IMR-90 (cell line): ENCODE measurements around the gene PTCD1. TPM values are rescaled to one million over a fixed set of nuclear protein-coding genes. Genes with fewer than 3 reads are reported as not detected.

Experiments used
- ATAC-seq: fragments of 200-7000 bp; cut with Tn5 transposase; 2 replicates; pipeline ENCODE4 v1.9.1; 2020; ENCODE audit warnings: low read depth, mild to moderate bottlenecking, moderate library complexity
- BruUV-seq: library from RNA; stranded (reverse); fragments of 400-500 nt; replicated peaks from 2 replicates; lab custom pipeline; 2021; lab: Mats Ljungman, UMichigan
- CTCF ChIA-PET: fragments of 300-600 bp; formaldehyde crosslinking; extraction: SDS; loops from one replicate; lab custom pipeline; 2021; ENCODE audit warnings: antibody characterized with exemption; lab: Yijun Ruan, JAX
- POLR2A ChIA-PET: fragments of 300-600 bp; sonication (Branson Sonifier 250); formaldehyde crosslinking; loops from one replicate; lab custom pipeline; 2022; ENCODE audit warnings: antibody characterized with exemption; ENCODE audit not compliant: unreplicated experiment; lab: Charles Lee
- DNase-seq: peaks from one replicate; pipeline ENCODE4 v3.0.0; 2013
- H2AFZ ChIP-seq: replicated peaks from 2 replicates; pipeline ENCODE3; 2013; ENCODE audit warnings: low read length, mild to moderate bottlenecking; ENCODE audit not compliant: poor library complexity
- H2AK5ac ChIP-seq: 2 replicates; pipeline ENCODE4 v1.6.1; 2013; ENCODE audit warnings: low read depth, low read length, inconsistent platforms
- H2AK9ac ChIP-seq: replicated peaks from 2 replicates; pipeline ENCODE3; 2013; ENCODE audit warnings: mild to moderate bottlenecking, low read depth, low read length, moderate library complexity; ENCODE audit not compliant: poor library complexity
- H2BK120ac ChIP-seq: 2 replicates; pipeline ENCODE4 v1.6.1; 2013; ENCODE audit warnings: low read depth, low read length, inconsistent platforms
- H2BK15ac ChIP-seq: 3 replicates; pipeline ENCODE4 v1.6.1; 2013; ENCODE audit warnings: low read depth, low read length, inconsistent platforms
- H2BK20ac ChIP-seq: 2 replicates; pipeline ENCODE4 v1.6.1; 2013; ENCODE audit warnings: low read depth, mild to moderate bottlenecking, inconsistent platforms, low read length, moderate library complexity
- H2BK5ac ChIP-seq: 2 replicates; pipeline ENCODE4 v1.6.1; 2013; ENCODE audit warnings: mild to moderate bottlenecking, low read depth, low read length, inconsistent platforms; ENCODE audit not compliant: poor library complexity, severe bottlenecking
- H3K14ac ChIP-seq: replicated peaks from 2 replicates; pipeline ENCODE4 v1.6.1; 2013; ENCODE audit warnings: low read depth, low read length, inconsistent platforms
- H3K18ac ChIP-seq: 2 replicates; pipeline ENCODE4 v1.6.1; 2013; ENCODE audit warnings: low read depth, low read length, control low read depth
- H3K23ac ChIP-seq: 2 replicates; pipeline ENCODE4 v1.6.1; 2013; ENCODE audit warnings: low read depth, low read length, inconsistent platforms
- H3K27ac ChIP-seq: 2 replicates; pipeline ENCODE4 v1.5.1; 2013; ENCODE audit warnings: mild to moderate bottlenecking, control low read depth, low read length; ENCODE audit not compliant: insufficient read depth
- H3K27me3 ChIP-seq: 2 replicates; pipeline ENCODE4 v1.6.1; 2013; ENCODE audit warnings: low read length; ENCODE audit not compliant: control insufficient read depth, insufficient read depth
- H3K36me3 ChIP-seq: 2 replicates; pipeline ENCODE4 v1.6.1; 2013; ENCODE audit warnings: low read length, mixed read lengths; ENCODE audit not compliant: control insufficient read depth, insufficient read depth
- H3K4ac ChIP-seq: 2 replicates; pipeline ENCODE4 v1.6.1; 2013; ENCODE audit warnings: low read depth, low read length, inconsistent platforms
- H3K4me1 ChIP-seq: 2 replicates; pipeline ENCODE4 v1.6.1; 2013; ENCODE audit warnings: low read length, mixed read lengths; ENCODE audit not compliant: control insufficient read depth, insufficient read depth
- H3K4me2 ChIP-seq: 2 replicates; pipeline ENCODE4 v1.6.1; 2013; ENCODE audit warnings: low read depth, mild to moderate bottlenecking, control low read depth, low read length, moderate library complexity
- H3K4me3 ChIP-seq: 2 replicates; pipeline ENCODE4 v1.5.1; 2013; ENCODE audit warnings: low read depth, mild to moderate bottlenecking, control low read depth, low read length, moderate library complexity; ENCODE audit not compliant: insufficient read depth
- H3K56ac ChIP-seq: 2 replicates; pipeline ENCODE4 v1.6.1; 2013; ENCODE audit warnings: low read length, inconsistent platforms; ENCODE audit not compliant: insufficient read depth; ENCODE audit errors: extremely low read depth
- H3K79me1 ChIP-seq, 2 experiments: 2 replicates each; pipeline ENCODE4 v1.6.1; 2013; ENCODE audit warnings: low read length in 2 of 2, inconsistent platforms in 1 of 2, low read depth in 1 of 2
- H3K9ac ChIP-seq: 2 replicates; pipeline ENCODE4 v1.6.1; 2013; ENCODE audit warnings: low read depth, low read length, control low read depth
- H3K9me1 ChIP-seq: 2 replicates; pipeline ENCODE4 v1.6.1; 2013; ENCODE audit warnings: low read length, inconsistent platforms; ENCODE audit not compliant: insufficient read depth
- H3K9me3 ChIP-seq: 2 replicates; pipeline ENCODE4 v1.6.1; 2013; ENCODE audit warnings: low read length; ENCODE audit not compliant: control insufficient read depth, insufficient read depth
- H4K20me1 ChIP-seq: 2 replicates; pipeline ENCODE4 v1.6.1; 2013; ENCODE audit warnings: low read length, inconsistent platforms; ENCODE audit not compliant: insufficient read depth
- H4K5ac ChIP-seq: 2 replicates; pipeline ENCODE4 v1.6.1; 2013; ENCODE audit warnings: mild to moderate bottlenecking, low read depth, low read length, control low read depth
- H4K8ac ChIP-seq, 2 experiments: 2 replicates each; pipeline ENCODE4 v1.6.1; 2013; ENCODE audit warnings: low read depth in 2 of 2, low read length in 2 of 2, control low read depth in 1 of 2, inconsistent platforms in 1 of 2
- H4K91ac ChIP-seq: 2 replicates; pipeline ENCODE4 v1.6.1; 2013; ENCODE audit warnings: low read depth, low read length, inconsistent platforms; ENCODE audit not compliant: insufficient read depth
- BHLHE40 ChIP-seq: fragments of 150-350 bp; IDR thresholded peaks from 2 replicates; pipeline ENCODE4 v1.6.1; 2016; ENCODE audit warnings: mild to moderate bottlenecking, low read depth, low read length
- CHD1 ChIP-seq: IDR thresholded peaks from 2 replicates; pipeline ENCODE4 v1.6.1; 2012; ENCODE audit warnings: low read depth, low read length, improper control_type of control experiment
- MAFK ChIP-seq: IDR thresholded peaks from 2 replicates; pipeline ENCODE4 v1.6.1; 2012; ENCODE audit warnings: low read depth, low read length, improper control_type of control experiment
- MAZ ChIP-seq: IDR thresholded peaks from 2 replicates; pipeline ENCODE4 v1.6.1; 2012; ENCODE audit warnings: low read depth, mild to moderate bottlenecking, low read length, improper control_type of control experiment, moderate library complexity, borderline replicate concordance
- POLR2A ChIP-seq: IDR thresholded peaks from 2 replicates; pipeline ENCODE4 v1.6.1; 2012; ENCODE audit warnings: mild to moderate bottlenecking, low read depth, low read length
- USF2 ChIP-seq: fragments of 150-350 bp; IDR thresholded peaks from 2 replicates; pipeline ENCODE4 v1.6.1; 2017; ENCODE audit warnings: mild to moderate bottlenecking, antibody characterized with exemption, low read length, low read depth
- WGBS, 2 experiments: methylation state at CpG; one replicate each; pipeline versions ENCODE4 v1.1.5 to v1.1.7; 2013; ENCODE audit warnings: missing lambda C conversion rate in 2 of 2; ENCODE audit not compliant: insufficient read length in 1 of 2; ENCODE audit errors: extremely low coverage in 2 of 2; 5-methylcytosine and 5-hydroxymethylcytosine counted together
- dilution Hi-C: fragments of 300-500 bp; cut with HindIII; formaldehyde crosslinking; loops from one replicate; pipeline ENCODE4 v1.14.3; 2018; ENCODE audit warnings: low sequenced_read_pairs; ENCODE audit not compliant: unreplicated experiment
- in situ Hi-C: fragments of 300-500 bp; cut with MboI; formaldehyde crosslinking; loops from 3 replicates; pipeline ENCODE4 v1.14.3; 2019; ENCODE audit warnings: low sequenced_read_pairs, inconsistent platforms, mixed read lengths
- intact Hi-C: fragments of 100-400 bp; cut with micrococcal nuclease; formaldehyde crosslinking; loops from 2 replicates; pipeline ENCODE4 v1.10.0; 2022
- polyA plus RNA-seq, 3 experiments: library from polyadenylated mRNA; depleted of rRNA; stranded (reverse); fragments of >200 nt; gene quantifications; 2 replicates each; pipeline ENCODE4 v1.2.3, GENCODE V29; 2012; ENCODE audit warnings: low replicate concordance in 1 of 3
- total RNA-seq: library from RNA; depleted of rRNA; stranded (reverse); fragments of >200 nt; gene quantifications from 2 replicates; pipeline ENCODE4 v1.2.3, GENCODE V29; 2012

Gene PTCD1
- total and polyA plus RNA-seq, 2 of the 4 experiments (the other 2 are of a cell fraction) = 2.2 to 4.0 TPM

DNA sequence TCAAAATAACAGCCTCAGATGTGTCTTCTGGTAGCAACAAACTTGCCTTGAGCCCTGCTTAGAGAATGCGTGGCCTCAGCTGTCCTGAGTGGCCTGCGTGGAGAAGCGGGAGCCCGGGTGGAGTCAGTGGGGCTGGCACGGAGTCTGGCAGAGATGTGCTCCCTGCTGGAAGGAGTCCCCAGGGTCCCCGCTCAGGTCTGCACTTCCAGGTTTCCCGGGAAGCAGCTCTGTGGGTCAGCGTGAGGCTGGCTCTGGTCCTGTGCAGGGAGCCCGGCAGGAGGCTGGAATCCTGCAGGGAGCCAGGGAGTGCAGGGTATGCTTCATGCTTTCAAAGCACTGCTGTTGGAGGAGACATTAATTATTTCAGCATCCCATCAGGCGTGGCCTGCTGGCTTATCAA, 10.3 kb upstream of the PTCD1 start:
- Histone ChIP-seq H3K9me1 (no peaks in the 10 kb centered on the region), H3K56ac (no peak overlapping the region), H3K9ac (no peak overlapping the region), H3K18ac (no peak overlapping the region), H4K20me1 (peaks cover 27% of the 10 kb centered on the region), H3K4me1 (no peaks in the 10 kb centered on the region), H2AK5ac (no peak overlapping the region), H4K91ac (no peak overlapping the region), H4K5ac (no peak overlapping the region), H3K27ac (no peak overlapping the region), H3K9me3 (no peaks in the 10 kb centered on the region), H3K36me3 (peaks cover 74% of the 10 kb centered on the region), H3K27me3 (no peaks in the 10 kb centered on the region), H3K14ac (no peak overlapping the region), H2BK5ac (no peak overlapping the region), H2BK20ac (no peak overlapping the region), H3K4me3 (no peak overlapping the region), H3K4ac (no peak overlapping the region), H2BK120ac (no peak overlapping the region), H2AFZ (no peak overlapping the region), H3K79me1 (peaks cover 26 to 49% of the 10 kb centered on the region in 2 experiments), H2AK9ac (no peak overlapping the region), H2BK15ac (no peak overlapping the region), H3K4me2 (no peak overlapping the region), H4K8ac (no peak overlapping the region), H3K23ac (no peak overlapping the region)
- TF ChIP-seq CHD1 (no peak), MAFK (no peak), BHLHE40 (no peak), POLR2A (no peak), MAZ (no peak), USF2 (no peak)
- DNase-seq (no peak), ATAC-seq (no peak)
- ChIA-PET CTCF (no interaction called here), POLR2A (no interaction called here)
- WGBS, 2 experiments = 95% methylated on average over 9 of the region's 10 CpGs; no CpG with 5 or more reads in 1 of the 2 experiments
- no TSS peak for BruUV-seq
- dilution Hi-C loops (no loop called here), intact Hi-C loops (no loop called here), in situ Hi-C loops (no loop called here)
